Kidney (tissue), 14 donors: Measurements from ENCODE around the gene DOCK7. TPM values are rescaled to one million over a fixed set of nuclear protein-coding genes. Genes with fewer than 3 reads are reported as not detected.

Source experiments
- DNase-seq, 5 donors: peaks; one replicate each; pipeline ENCODE4 v3.0.0-alpha.2; 2013 to 2020
- FAIRE-seq: peaks from 2 replicates; lab custom pipeline; 2012; peaks lifted over from hg19 to GRCh38; lab: Jason Lieb, UNC
- H3K27ac ChIP-seq, 2 donors: one replicate each; pipeline ENCODE4 v1.7.0; 2013; ENCODE audit warnings: low read depth in 2 of 2, low read length in 2 of 2, inconsistent platforms in 1 of 2
- H3K27me3 ChIP-seq: one replicate; pipeline ENCODE4 v1.7.1; 2013; ENCODE audit warnings: low read length, inconsistent platforms; ENCODE audit not compliant: control insufficient read depth, insufficient read depth
- H3K36me3 ChIP-seq, 3 donors: one replicate each; pipeline versions ENCODE4 v1.7.0 to v1.7.1; 2013; ENCODE audit warnings: low read length in 3 of 3, control low read depth in 1 of 3, inconsistent platforms in 1 of 3; ENCODE audit not compliant: insufficient read depth in 3 of 3, control insufficient read depth in 2 of 3
- H3K4me1 ChIP-seq, 3 donors: one replicate each; pipeline versions ENCODE4 v1.7.0 to v1.7.1; 2013; ENCODE audit warnings: low read length in 3 of 3, inconsistent platforms in 1 of 3, low read depth in 1 of 3; ENCODE audit not compliant: control insufficient read depth in 2 of 3, insufficient read depth in 2 of 3
- H3K4me3 ChIP-seq, 3 donors: one replicate each; pipeline versions ENCODE4 v1.7.0 to v1.8.1; 2013; ENCODE audit warnings: low read length in 3 of 3, control low read depth in 1 of 3, inconsistent platforms in 1 of 3
- H3K9ac ChIP-seq, 3 donors: one replicate each; pipeline versions ENCODE4 v1.7.0 to v1.7.1; 2013; ENCODE audit warnings: low read length in 3 of 3, control low read depth in 1 of 3, inconsistent platforms in 1 of 3
- H3K9me3 ChIP-seq, 3 donors: one replicate each; pipeline versions ENCODE4 v1.7.0 to v1.7.1; 2013; ENCODE audit warnings: low read length in 3 of 3, control low read depth in 1 of 3, inconsistent platforms in 1 of 3; ENCODE audit not compliant: control insufficient read depth in 2 of 3, insufficient read depth in 1 of 3
- intact Hi-C: fragments of 100-400 bp; cut with DNase I; formaldehyde crosslinking; loops from one replicate; pipeline ENCODE4 v1.11.1; 2022
- polyA plus RNA-seq: library from polyadenylated mRNA; stranded (reverse); fragments of 350-450 nt; fragmentation: Illumina TruSeq; extraction: RNeasy Lipid Tissue Mini Kit (QIAGEN cat#74804); gene quantifications from one replicate; pipeline ENCODE4 v1.2.3, GENCODE V29; 2014; ENCODE audit warnings: low read depth, low replicate concordance; ENCODE audit not compliant: insufficient read depth
- total RNA-seq: library from RNA; stranded (reverse); fragmentation: NEBNext Ultra II Directional; extraction: Animal tissue kit (Norgen Biotek cat#: 25700); gene quantifications from one replicate; pipeline ENCODE4 v1.2.1, GENCODE V29; 2021
- TF ChIP-seq, protein P1 (sequence below): IDR thresholded peaks from 3 replicates; pipeline ENCODE4 v1.5.1; 2012; ENCODE audit warnings: mild to moderate bottlenecking, moderate library complexity, borderline replicate concordance; ENCODE audit not compliant: insufficient read depth; ENCODE audit errors: extremely low read depth
- donor health status: control.
- donor health status: control.
- donor health status: control.
- donor health status: control.
- donor health status: control.
- donor health status: DM: yes; HTN: yes; CAD: no.
- donor health status: Normal renal cell carcinoma (clear cell type).

Gene DOCK7
- total and polyA plus RNA-seq, 2 donors from 2014 or later, result 11.0 to 34.0 TPM

DNA sequence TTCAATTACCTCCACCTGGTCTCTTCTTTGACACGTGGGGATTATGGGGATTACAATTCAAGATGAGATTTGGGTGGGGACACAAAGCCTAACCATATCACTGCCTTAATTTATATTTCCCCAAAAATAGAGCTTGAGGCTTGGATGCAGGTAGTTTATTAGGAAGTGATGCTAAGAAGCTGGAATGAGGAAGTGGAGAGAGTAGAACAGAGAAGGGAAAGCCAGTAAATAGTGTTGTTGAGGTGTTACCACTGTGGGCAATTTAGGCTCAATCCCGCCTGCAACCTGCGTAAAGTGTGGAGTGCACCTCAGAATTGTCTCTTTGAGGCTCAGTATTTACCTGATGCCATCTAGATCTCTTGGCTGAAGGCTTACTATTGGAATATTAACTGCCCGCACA lies 4.9 kb upstream of the DOCK7 start:
- H3K9me3 ChIP-seq, result no peaks in the 10 kb centered on the region
- TF ChIP-seq, protein P1, sequence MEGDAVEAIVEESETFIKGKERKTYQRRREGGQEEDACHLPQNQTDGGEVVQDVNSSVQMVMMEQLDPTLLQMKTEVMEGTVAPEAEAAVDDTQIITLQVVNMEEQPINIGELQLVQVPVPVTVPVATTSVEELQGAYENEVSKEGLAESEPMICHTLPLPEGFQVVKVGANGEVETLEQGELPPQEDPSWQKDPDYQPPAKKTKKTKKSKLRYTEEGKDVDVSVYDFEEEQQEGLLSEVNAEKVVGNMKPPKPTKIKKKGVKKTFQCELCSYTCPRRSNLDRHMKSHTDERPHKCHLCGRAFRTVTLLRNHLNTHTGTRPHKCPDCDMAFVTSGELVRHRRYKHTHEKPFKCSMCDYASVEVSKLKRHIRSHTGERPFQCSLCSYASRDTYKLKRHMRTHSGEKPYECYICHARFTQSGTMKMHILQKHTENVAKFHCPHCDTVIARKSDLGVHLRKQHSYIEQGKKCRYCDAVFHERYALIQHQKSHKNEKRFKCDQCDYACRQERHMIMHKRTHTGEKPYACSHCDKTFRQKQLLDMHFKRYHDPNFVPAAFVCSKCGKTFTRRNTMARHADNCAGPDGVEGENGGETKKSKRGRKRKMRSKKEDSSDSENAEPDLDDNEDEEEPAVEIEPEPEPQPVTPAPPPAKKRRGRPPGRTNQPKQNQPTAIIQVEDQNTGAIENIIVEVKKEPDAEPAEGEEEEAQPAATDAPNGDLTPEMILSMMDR, result no peak
- H3K4me3 ChIP-seq, result no peak overlapping the region
- DNase-seq (no peak), FAIRE-seq (no peak)
- no peak overlapping the region for H3K9ac ChIP-seq
- H3K4me1 ChIP-seq, result peaks cover 3 to 12% (median 10%) of the 10 kb centered on the region in 3 donors
- no peaks in the 10 kb centered on the region for H3K36me3 ChIP-seq
- no peaks in the 10 kb centered on the region for H3K27me3 ChIP-seq
- H3K27ac ChIP-seq, result no peak overlapping the region
- intact Hi-C loops, result no loop called here

DNA sequence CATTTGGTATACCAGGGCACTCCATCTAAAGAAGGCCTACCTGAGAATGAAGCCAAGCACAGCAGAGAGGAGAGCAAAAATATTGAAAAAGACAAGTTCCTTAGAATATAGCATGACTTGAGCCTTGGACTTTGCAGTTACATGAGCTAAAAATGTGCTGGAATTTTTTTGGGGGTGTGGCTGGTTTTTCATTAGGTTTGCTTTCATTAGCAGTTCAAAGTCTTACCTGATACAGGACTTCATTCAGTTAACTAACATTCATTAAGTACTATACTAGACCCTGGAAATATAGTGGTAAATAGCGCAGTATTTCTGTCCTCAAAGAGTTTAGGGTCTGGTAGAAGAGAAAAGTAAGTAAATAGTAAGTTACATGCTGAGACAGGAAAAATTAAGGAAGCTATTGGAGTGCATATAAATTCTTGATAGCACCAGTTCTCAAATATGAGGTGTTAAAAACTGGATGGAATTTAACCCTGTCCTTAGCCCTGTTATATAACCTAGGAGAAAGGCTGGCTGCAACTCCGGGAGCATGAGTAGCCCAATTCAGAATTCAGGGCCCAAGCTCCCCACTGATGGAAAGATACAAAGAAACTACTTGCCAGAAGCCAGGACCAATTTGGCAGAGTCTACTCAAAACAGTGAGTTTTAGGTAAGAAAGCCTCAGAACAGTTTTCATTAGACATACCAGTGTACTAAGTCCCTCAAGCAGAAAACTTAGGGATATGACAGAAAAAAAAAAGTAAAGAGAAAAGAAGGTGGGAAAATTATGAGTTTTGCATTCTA lies 3.1 kb upstream of the DOCK7 start:
- Histone ChIP-seq H3K27ac (peak overlapping the region; percentile 62 to 69), H3K4me3 (peak overlapping the region in 2 of 3 donors; percentile 7 to 18), H3K36me3 (no peaks in the 10 kb centered on the region), H3K27me3 (no peaks in the 10 kb centered on the region), H3K4me1 (peaks cover 3 to 12% (median 10%) of the 10 kb centered on the region in 3 donors), H3K9ac (no peak overlapping the region), H3K9me3 (no peaks in the 10 kb centered on the region)
- intact Hi-C loops, result no loop called here
- FAIRE-seq, result no peak
- peak in 1 of 5 donors; percentile 24 for DNase-seq
- TF ChIP-seq, protein P1, result no peak

DNA sequence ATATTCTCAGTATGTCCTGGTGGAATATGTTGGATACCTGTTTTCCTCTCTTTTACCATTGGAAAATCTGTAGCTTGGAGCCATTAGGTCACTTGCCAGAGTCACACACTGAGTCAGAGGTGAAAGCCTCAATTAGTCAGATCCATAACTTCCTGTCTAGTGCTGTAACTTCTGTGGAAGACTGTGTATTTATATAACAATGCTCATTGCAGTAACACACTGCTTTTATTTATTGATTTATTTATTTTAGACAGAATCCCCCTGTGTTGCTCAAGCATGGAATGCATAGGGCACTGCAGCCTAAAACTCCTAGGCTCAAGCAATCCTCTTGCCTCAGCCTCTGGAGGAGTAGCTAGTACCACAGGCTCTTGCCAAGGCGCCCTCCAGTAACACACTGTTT lies 1.3 kb upstream of the DOCK7 start:
- DNase-seq (peak in 1 of 5 donors; percentile 28), FAIRE-seq (no peak)
- Histone ChIP-seq H3K27me3 (no peaks in the 10 kb centered on the region), H3K9ac (no peak overlapping the region), H3K9me3 (no peaks in the 10 kb centered on the region), H3K4me1 (peaks cover 3 to 20% (median 12%) of the 10 kb centered on the region in 3 donors), H3K27ac (peak overlapping the region; percentile 10 to 62), H3K4me3 (peak overlapping the region in 1 of 3 donors; percentile 7), H3K36me3 (no peaks in the 10 kb centered on the region)
- TF ChIP-seq, protein P1, result no peak
- intact Hi-C loops, result no loop called here
